Uterus (tissue), 4 donors: Measurements from ENCODE around the gene DIO3. TPM values are rescaled to one million over a fixed set of nuclear protein-coding genes. Genes with fewer than 3 reads are reported as not detected.

Experiments used
- DNase-seq, 2 donors: peaks; one replicate each; pipeline ENCODE4 v3.0.0-alpha.2; 2019 to 2020
- H3K27ac ChIP-seq, 2 donors: fragments of 200-600 bp; sonication (generic); 1 replicate in 1 of 2; 2 replicates in 1 of 2; pipeline ENCODE4 v1.5.1; 2016 to 2018
- H3K27me3 ChIP-seq, 2 donors: fragments of 200-600 bp; sonication (generic); one replicate each; pipeline ENCODE4 v1.5.1; 2018 to 2019; ENCODE audit warnings: control low read depth in 1 of 2
- H3K36me3 ChIP-seq, 2 donors: fragments of 200-600 bp; sonication (generic); one replicate each; pipeline ENCODE4 v1.5.1; 2019; ENCODE audit warnings: control low read depth in 1 of 2
- H3K4me1 ChIP-seq, 2 donors: fragments of 200-600 bp; sonication (generic); one replicate each; pipeline ENCODE4 v1.5.1; 2018 to 2019; ENCODE audit warnings: control low read depth in 1 of 2
- H3K4me3 ChIP-seq, 2 donors: fragments of 200-600 bp; sonication (generic); 1 replicate in 1 of 2; 2 replicates in 1 of 2; pipeline ENCODE4 v1.5.1; 2018 to 2019; ENCODE audit warnings: mild to moderate bottlenecking in 1 of 2
- H3K9me3 ChIP-seq, 2 donors: fragments of 200-600 bp; sonication (generic); one replicate each; pipeline ENCODE4 v1.5.1; 2019; ENCODE audit warnings: control low read depth in 1 of 2
- CTCF ChIP-seq, 4 experiments: fragments of 200-600 bp in 2 of 4; fragments of 450-650 bp in 2 of 4; sonication (generic) in 2 of 4; IDR thresholded peaks; one replicate each; pipeline ENCODE4 v1.5.1; 2016 to 2019; ENCODE audit warnings: antibody characterized with exemption in 4 of 4, mild to moderate bottlenecking in 2 of 4, moderate library complexity in 1 of 4
- POLR2A ChIP-seq, 2 donors: fragments of 450-650 bp; IDR thresholded peaks; one replicate each; pipeline ENCODE4 v1.6.1; 2016; ENCODE audit warnings: antibody characterized with exemption in 2 of 2, mild to moderate bottlenecking in 1 of 2, moderate library complexity in 1 of 2
- intact Hi-C: fragments of 100-400 bp; cut with DNase I; formaldehyde crosslinking; loops from one replicate; pipeline ENCODE4 v1.15.1; 2023; ENCODE audit warnings: low total_unique reads
- total RNA-seq, 4 donors: library from RNA; depleted of rRNA in 3 of 4; stranded (reverse); fragments of >200 nt in 3 of 4; gene quantifications; one replicate each; pipeline versions ENCODE4 v1.1.0 to v1.2.4, GENCODE V29; 2014 to 2023
- donor health status: DM: yes; HTN: yes; CAD: no.

DIO3 gene
- total RNA-seq, 4 donors from 2014 or later = 0.26 to 9.0 (median 5.5) TPM

GRCh38 chr14:101598159-101598558 lies 36.9 kb downstream of the DIO3 start:
- intact Hi-C loops = no loop called here
- TF ChIP-seq POLR2A (IDR thresholded peaks at IDR 0.05) = no peak
- no peak for TF ChIP-seq CTCF (IDR thresholded peaks at IDR 0.05)
- Histone ChIP-seq H3K9me3 (no peaks in the 10 kb centered on the region), H3K4me3 (no peak overlapping the region), H3K27me3 (no peaks in the 10 kb centered on the region), H3K36me3 (no peaks in the 10 kb centered on the region), H3K27ac (no peak overlapping the region), H3K4me1 (no peaks in the 10 kb centered on the region)
- DNase-seq = no peak

- H3K9me3 ChIP-seq = no peaks in the 10 kb centered on the region
- H3K36me3 ChIP-seq = no peaks in the 10 kb centered on the region
- no peak for TF ChIP-seq CTCF (IDR thresholded peaks at IDR 0.05)
- no peak overlapping the region for H3K27ac ChIP-seq
- no peak for DNase-seq
- H3K27me3 ChIP-seq = no peaks in the 10 kb centered on the region
- no peaks in the 10 kb centered on the region for H3K4me1 ChIP-seq
- intact Hi-C loops = no loop called here
- H3K4me3 ChIP-seq = no peak overlapping the region
Measured at GRCh38 chr14:101598571-101599233, 37.4 kb downstream of the DIO3 start.

- H3K4me3 ChIP-seq = no peak overlapping the region
- intact Hi-C loops = no loop called here
- no peaks in the 10 kb centered on the region for H3K9me3 ChIP-seq
- no peaks in the 10 kb centered on the region for H3K36me3 ChIP-seq
- H3K27me3 ChIP-seq = no peaks in the 10 kb centered on the region
- H3K27ac ChIP-seq = no peak overlapping the region
- no peaks in the 10 kb centered on the region for H3K4me1 ChIP-seq
- no peak for TF ChIP-seq POLR2A (IDR thresholded peaks at IDR 0.05)
- TF ChIP-seq CTCF (IDR thresholded peaks at IDR 0.05) = no peak
- DNase-seq = no peak
Measured at GRCh38 chr14:101599234-101599885, 38.1 kb downstream of the DIO3 start.

- DNase-seq = no peak
- Histone ChIP-seq H3K27ac (no peak overlapping the region), H3K4me3 (no peak overlapping the region), H3K27me3 (no peaks in the 10 kb centered on the region), H3K9me3 (no peaks in the 10 kb centered on the region), H3K36me3 (no peaks in the 10 kb centered on the region), H3K4me1 (no peaks in the 10 kb centered on the region)
- TF ChIP-seq CTCF (IDR thresholded peaks at IDR 0.05) = no peak
- no peak for TF ChIP-seq POLR2A (IDR thresholded peaks at IDR 0.05)
- intact Hi-C loops = no loop called here
Measured at GRCh38 chr14:101600336-101600890, 39.1 kb downstream of the DIO3 start.

GRCh38 chr14:101600891-101601605 lies 39.8 kb downstream of the DIO3 start:
- H3K36me3 ChIP-seq = no peaks in the 10 kb centered on the region
- H3K9me3 ChIP-seq = no peaks in the 10 kb centered on the region
- no peak for TF ChIP-seq POLR2A (IDR thresholded peaks at IDR 0.05)
- no peak for TF ChIP-seq CTCF (IDR thresholded peaks at IDR 0.05)
- H3K27ac ChIP-seq = no peak overlapping the region
- H3K4me3 ChIP-seq = no peak overlapping the region
- H3K4me1 ChIP-seq = no peaks in the 10 kb centered on the region
- intact Hi-C loops = no loop called here
- H3K27me3 ChIP-seq = no peaks in the 10 kb centered on the region
- peak in 1 of 2 donors; percentile 8 for DNase-seq
